HG02588 (cell line): Measurements from ENCODE around the gene MRPS22.
"Not testable (repeated sequence)": the region's sequence is repeated elsewhere in the genome, so short reads cannot be mapped to it uniquely, and the experiment has no call there.

ENCODE experiments used
- ATAC-seq: cut with Tn5 transposase; IDR thresholded peaks from one replicate; pipeline ENCODE4 v1.9.1; 2021; ENCODE audit warnings: mild to moderate bottlenecking, moderate library complexity; ENCODE audit not compliant: unreplicated experiment

Gene MRPS22

GRCh38 chr3:139389552-139390368 is 45.9 kb downstream of the MRPS22 start, which contains the start of gene COPB2:
TSS of gene COPB2 (minus strand) at chr3:139389647. CDS start at chr3:139389550, 97 bp downstream.
- ATAC-seq = peak; percentile 99

- no peak for ATAC-seq
Measured at GRCh38 chr3:139394116-139394515, 50.3 kb downstream of the MRPS22 start.

- ATAC-seq = no peak
Measured at GRCh38 chr3:139396707-139397106, 52.9 kb downstream of the MRPS22 start.

DNA sequence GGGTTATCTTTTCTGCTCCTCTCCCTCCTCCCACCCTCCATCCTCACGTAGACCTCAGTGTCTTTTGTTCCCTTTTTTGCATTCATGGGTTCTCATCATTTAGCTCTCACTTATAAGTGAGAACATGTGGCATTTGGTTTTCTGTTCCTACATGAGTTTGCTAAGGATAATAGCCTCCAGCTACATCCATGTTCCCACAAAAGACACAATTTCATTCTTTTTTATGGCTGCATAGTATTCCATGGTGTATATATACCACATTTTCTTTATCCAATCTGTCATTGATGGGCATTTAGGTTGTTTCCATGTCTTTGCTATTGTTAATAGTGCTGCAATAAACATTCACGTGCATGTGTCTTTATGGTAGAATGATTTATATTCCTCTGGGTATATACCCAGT is 57.3 kb downstream of the MRPS22 start:
- not testable (repeated sequence) for ATAC-seq
